ENCODE data around the gene MRPS12.
"Not testable (repeated sequence)": the region's sequence is repeated elsewhere in the genome, so short reads cannot be mapped to it uniquely, and the experiment has no call there.

DNA sequence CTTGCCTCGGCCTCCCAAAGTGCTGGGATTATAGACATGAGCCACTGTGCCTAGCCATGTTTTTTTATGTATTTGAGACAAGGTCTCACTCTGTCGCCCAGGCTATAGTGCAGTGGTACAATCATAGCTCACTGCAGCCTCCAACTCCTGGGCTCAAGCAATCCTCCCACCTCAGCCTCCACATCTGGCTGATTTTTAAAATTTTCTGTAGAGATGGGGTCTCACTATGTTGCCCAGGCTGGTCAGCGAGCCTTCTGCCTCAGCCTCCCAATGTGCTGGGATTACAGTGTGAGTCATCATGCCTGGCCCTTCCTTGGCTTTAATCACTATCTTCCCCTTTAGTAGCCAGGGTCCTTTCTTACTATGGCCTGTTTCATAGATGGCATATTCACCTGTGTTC, 46.1 kb upstream of the MRPS12 start:
- TF ChIP-seq POLR2A, EP300, POLR2AphosphoS5 (IDR thresholded peaks at IDR 0.05): not testable (repeated sequence)
- TF ChIP-seq, protein P1, sequence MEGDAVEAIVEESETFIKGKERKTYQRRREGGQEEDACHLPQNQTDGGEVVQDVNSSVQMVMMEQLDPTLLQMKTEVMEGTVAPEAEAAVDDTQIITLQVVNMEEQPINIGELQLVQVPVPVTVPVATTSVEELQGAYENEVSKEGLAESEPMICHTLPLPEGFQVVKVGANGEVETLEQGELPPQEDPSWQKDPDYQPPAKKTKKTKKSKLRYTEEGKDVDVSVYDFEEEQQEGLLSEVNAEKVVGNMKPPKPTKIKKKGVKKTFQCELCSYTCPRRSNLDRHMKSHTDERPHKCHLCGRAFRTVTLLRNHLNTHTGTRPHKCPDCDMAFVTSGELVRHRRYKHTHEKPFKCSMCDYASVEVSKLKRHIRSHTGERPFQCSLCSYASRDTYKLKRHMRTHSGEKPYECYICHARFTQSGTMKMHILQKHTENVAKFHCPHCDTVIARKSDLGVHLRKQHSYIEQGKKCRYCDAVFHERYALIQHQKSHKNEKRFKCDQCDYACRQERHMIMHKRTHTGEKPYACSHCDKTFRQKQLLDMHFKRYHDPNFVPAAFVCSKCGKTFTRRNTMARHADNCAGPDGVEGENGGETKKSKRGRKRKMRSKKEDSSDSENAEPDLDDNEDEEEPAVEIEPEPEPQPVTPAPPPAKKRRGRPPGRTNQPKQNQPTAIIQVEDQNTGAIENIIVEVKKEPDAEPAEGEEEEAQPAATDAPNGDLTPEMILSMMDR (IDR thresholded peaks at IDR 0.05), result not testable (repeated sequence)

All from upper lobe of left lung (tissue), 4 donors.